HepG2 (cell line): ENCODE data around the gene CNNM2. TPM values are rescaled to one million over a fixed set of nuclear protein-coding genes. Genes with fewer than 3 reads are reported as not detected.
A peak's percentile ranks its signal among the peaks of the same experiment; 100 is the strongest.

Experiments
- ARHGAP35 ChIP-seq: sonication (generic); formaldehyde crosslinking; IDR thresholded peaks from 2 replicates; pipeline ENCODE4 v1.9.0; 2022; ENCODE audit warnings: mild to moderate bottlenecking, inconsistent platforms, moderate library complexity, missing genetic modification reagents, borderline replicate concordance
- BCL3 ChIP-seq: sonication (generic); formaldehyde crosslinking; IDR thresholded peaks from 2 replicates; pipeline ENCODE4 v1.5.1; 2020; ENCODE audit warnings: mild to moderate bottlenecking, missing genetic modification reagents, moderate library complexity
- CHD2 ChIP-seq: IDR thresholded peaks from 2 replicates; pipeline ENCODE4 v1.6.1; 2011; ENCODE audit warnings: low read depth, low read length, improper control_type of control experiment
- ERF ChIP-seq: IDR thresholded peaks from 2 replicates; pipeline ENCODE4 v1.6.1; 2018; ENCODE audit warnings: missing biosample characterization, missing genetic modification reagents
- FOXP1 ChIP-seq, 2 experiments: fragments of 450-650 bp in 1 of 2; IDR thresholded peaks; 2 replicates each; pipeline ENCODE4 v1.6.1; 2017 to 2018; ENCODE audit warnings: antibody characterized with exemption in 1 of 2
- HOXA9 ChIP-seq: sonication (generic); formaldehyde crosslinking; IDR thresholded peaks from 2 replicates; pipeline ENCODE4 v1.8.1; 2022; ENCODE audit warnings: missing genetic modification reagents, mild to moderate bottlenecking, moderate library complexity, borderline replicate concordance
- MED1 ChIP-seq: sonication (generic); formaldehyde crosslinking; IDR thresholded peaks from 2 replicates; pipeline ENCODE4 v1.4.0; 2020; ENCODE audit warnings: missing genetic modification reagents
- NAIF1 ChIP-seq: sonication (generic); formaldehyde crosslinking; IDR thresholded peaks from 2 replicates; pipeline ENCODE4 v1.5.0; 2020; ENCODE audit warnings: mild to moderate bottlenecking, missing genetic modification reagents, borderline replicate concordance
- NKX3-1 ChIP-seq: sonication (generic); formaldehyde crosslinking; IDR thresholded peaks from 2 replicates; pipeline ENCODE4 v1.5.0; 2020; ENCODE audit warnings: missing genetic modification reagents
- PCBP2 ChIP-seq: fragments of 200-400 bp; formaldehyde crosslinking; optimal IDR thresholded peaks from 2 replicates; pipeline ENCODE3; 2018; ENCODE audit warnings: low read length, low read depth; ENCODE audit not compliant: poor library complexity, severe bottlenecking
- SAFB2 ChIP-seq: sonication (generic); formaldehyde crosslinking; IDR thresholded peaks from 2 replicates; pipeline ENCODE4 v1.5.1; 2020; ENCODE audit warnings: missing genetic modification reagents, low read depth, mild to moderate bottlenecking, borderline replicate concordance
- SETDB1 ChIP-seq: sonication (generic); formaldehyde crosslinking; IDR thresholded peaks from 2 replicates; pipeline ENCODE4 v1.5.1; 2020; ENCODE audit warnings: missing genetic modification reagents, mild to moderate bottlenecking, borderline replicate concordance
- SOX5 ChIP-seq: IDR thresholded peaks from 2 replicates; pipeline ENCODE4 v1.6.1; 2016; ENCODE audit warnings: borderline replicate concordance
- SP4 ChIP-seq: sonication (generic); formaldehyde crosslinking; IDR thresholded peaks from 2 replicates; pipeline ENCODE4 v1.8.1; 2023; ENCODE audit warnings: mild to moderate bottlenecking, missing genetic modification reagents
- ZBTB43 ChIP-seq: sonication (generic); formaldehyde crosslinking; conservative IDR thresholded peaks from 2 replicates; pipeline ENCODE4 v1.4.0; 2020; ENCODE audit warnings: missing genetic modification reagents
- ZBTB7A ChIP-seq: sonication (generic); formaldehyde crosslinking; IDR thresholded peaks from 2 replicates; pipeline ENCODE4 v1.8.0; 2022; ENCODE audit warnings: mild to moderate bottlenecking, missing genetic modification reagents
- ZC3H13 ChIP-seq: sonication (generic); formaldehyde crosslinking; IDR thresholded peaks from 2 replicates; pipeline ENCODE4 v1.8.1; 2023; ENCODE audit warnings: mild to moderate bottlenecking, missing genetic modification reagents, moderate library complexity
- ZFP91 ChIP-seq: sonication (generic); formaldehyde crosslinking; IDR thresholded peaks from 2 replicates; pipeline ENCODE4 v1.9.0; 2022; ENCODE audit warnings: missing genetic modification reagents, mild to moderate bottlenecking, borderline replicate concordance
- ZFYVE20 ChIP-seq: sonication (generic); formaldehyde crosslinking; IDR thresholded peaks from 2 replicates; pipeline ENCODE4 v1.8.0; 2023; ENCODE audit warnings: low read depth, mild to moderate bottlenecking, moderate library complexity, missing genetic modification reagents, borderline replicate concordance
- ZNF280D ChIP-seq: sonication (generic); formaldehyde crosslinking; IDR thresholded peaks from 2 replicates; pipeline ENCODE4 v1.5.1; 2020; ENCODE audit warnings: mild to moderate bottlenecking, missing genetic modification reagents
- ZNF496 ChIP-seq: sonication (generic); formaldehyde crosslinking; IDR thresholded peaks from 2 replicates; pipeline ENCODE4 v1.8.1; 2023; ENCODE audit warnings: mild to moderate bottlenecking, moderate library complexity, missing genetic modification reagents; ENCODE audit not compliant: insufficient replicate concordance
- ZNF558 ChIP-seq: sonication (generic); formaldehyde crosslinking; IDR thresholded peaks from 2 replicates; pipeline ENCODE4 v1.9.0; 2022; ENCODE audit warnings: mild to moderate bottlenecking, missing genetic modification reagents, borderline replicate concordance
- polyA plus RNA-seq, 8 experiments: library from polyadenylated mRNA; depleted of rRNA in 3 of 8; stranded (reverse) in 7 of 8; unstranded in 1 of 8; fragments of >200 nt; fragmentation: Illumina TruSeq in 4 of 8; extraction: Trizol in 4 of 8; gene quantifications; 2 replicates each; pipeline versions ENCODE4 v1.2.1 to v1.2.3, GENCODE V29; 2011 to 2016; ENCODE audit warnings: low read depth in 4 of 8, missing spikeins in 1 of 8, mixed read lengths in 1 of 8; ENCODE audit not compliant: insufficient read depth in 1 of 8
- total RNA-seq, 5 experiments: library from RNA; depleted of rRNA; stranded (reverse); fragments of >200 nt; fragmentation: Illumina TruSeq; extraction: Trizol; gene quantifications; 2 replicates each; pipeline ENCODE4 v1.2.3, GENCODE V29; 2016; ENCODE audit warnings: low read depth in 1 of 5

CNNM2 gene
- total and polyA plus RNA-seq, 2 of the 13 experiments (the other 11 are each of a cell fraction or from before 2014, with no cell fraction given), result 7.1 to 9.0 TPM

- TF ChIP-seq PCBP2 (no peak), SETDB1 (CRISPR knock-in tag) (no peak), ZNF496 (CRISPR knock-in tag) (no peak), ZBTB43 (CRISPR knock-in tag) (0 out of 2 replicates have a peak, but pooled peaks have one; percentile 32), FOXP1 (IDR thresholded peaks at IDR 0.05) (no peak), FOXP1 (CRISPR knock-in tag; IDR thresholded peaks at IDR 0.05) (no peak), ERF (CRISPR knock-in tag) (peak; percentile 61; the same call in 1 of the 2 replicates), CHD2 (no peak), SOX5 (CRISPR knock-in tag) (no peak), ZFYVE20 (CRISPR knock-in tag) (no peak), ZNF280D (no peak), HOXA9 (CRISPR knock-in tag) (no peak), ZBTB7A (CRISPR knock-in tag) (peak; percentile 69; the same call in 1 of the 2 replicates), MED1 (no peak), SAFB2 (CRISPR knock-in tag) (no peak; the same call in 1 of the 2 replicates), NKX3-1 (CRISPR knock-in tag) (peak; percentile 74; the same call in 1 of the 2 replicates), NAIF1 (CRISPR knock-in tag) (no peak; the same call in 1 of the 2 replicates), ZNF558 (CRISPR knock-in tag) (no peak), ARHGAP35 (CRISPR knock-in tag) (no peak), ZFP91 (CRISPR knock-in tag) (peak; percentile 36; the same call in 1 of the 2 replicates), SP4 (CRISPR knock-in tag) (peak; percentile 85; the same call in 1 of the 2 replicates), BCL3 (no peak; the same call in 1 of the 2 replicates), ZC3H13 (CRISPR knock-in tag) (peak; percentile 56; the same call in 1 of the 2 replicates)
Observed at GRCh38 chr10:102919246-102919959, 1.3 kb downstream of the CNNM2 start (continued).
